Sigmoid colon (tissue), 4 donors: ENCODE data around the gene ZNF407.

Experiments
- EP300 ChIP-seq, 4 donors: sonication (generic); formaldehyde crosslinking; IDR thresholded peaks; one replicate each; pipeline ENCODE4 v1.6.1; 2017; ENCODE audit warnings: antibody characterized with exemption in 4 of 4
- POLR2A ChIP-seq, 2 donors: fragments of 450-650 bp; IDR thresholded peaks; one replicate each; pipeline ENCODE4 v1.6.1; 2016; ENCODE audit warnings: antibody characterized with exemption in 2 of 2, mild to moderate bottlenecking in 2 of 2, moderate library complexity in 2 of 2
- TF ChIP-seq, protein P1 (sequence below), 4 experiments: fragments of 450-650 bp in 3 of 4; fragments of 200-600 bp in 1 of 4; IDR thresholded peaks; one replicate each; pipeline ENCODE4 v1.5.1; 2016 to 2019; ENCODE audit warnings: antibody characterized with exemption in 4 of 4, mild to moderate bottlenecking in 3 of 4, moderate library complexity in 2 of 4

DNA sequence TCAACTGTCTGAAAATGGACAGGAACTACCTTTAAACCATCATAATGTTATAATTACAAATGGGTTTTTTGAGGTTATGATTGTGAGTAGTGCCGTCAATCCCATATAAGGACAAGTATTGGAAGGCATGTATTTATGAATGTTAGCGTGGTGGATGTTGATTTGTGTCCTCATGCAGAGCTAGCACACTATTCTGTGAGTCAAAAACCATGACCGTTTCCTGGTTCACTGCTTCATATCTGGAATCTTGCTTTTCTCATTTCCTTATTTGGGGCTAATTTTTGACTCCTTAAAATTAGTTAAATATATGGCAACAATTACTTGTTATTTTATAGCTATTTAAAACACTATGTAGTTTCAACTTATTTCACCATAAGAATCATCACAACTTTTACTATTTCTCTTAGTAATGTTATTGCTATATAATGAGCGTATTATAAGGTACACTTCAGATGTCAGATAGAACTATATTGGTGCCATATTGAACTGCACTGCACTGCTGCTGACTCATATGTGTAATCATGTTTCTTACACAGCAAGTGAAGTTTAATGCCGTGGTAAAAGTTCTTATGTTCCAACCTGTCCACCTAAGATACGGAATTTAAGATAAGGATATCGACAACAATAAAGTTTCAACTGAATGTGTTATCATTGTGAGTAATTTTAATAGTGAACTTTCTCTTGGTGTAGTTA lies 418.5 kb downstream of the ZNF407 start:
- no peak for TF ChIP-seq POLR2A (IDR thresholded peaks at IDR 0.05)
- no peak for TF ChIP-seq EP300 (IDR thresholded peaks at IDR 0.05)
- TF ChIP-seq, protein P1, sequence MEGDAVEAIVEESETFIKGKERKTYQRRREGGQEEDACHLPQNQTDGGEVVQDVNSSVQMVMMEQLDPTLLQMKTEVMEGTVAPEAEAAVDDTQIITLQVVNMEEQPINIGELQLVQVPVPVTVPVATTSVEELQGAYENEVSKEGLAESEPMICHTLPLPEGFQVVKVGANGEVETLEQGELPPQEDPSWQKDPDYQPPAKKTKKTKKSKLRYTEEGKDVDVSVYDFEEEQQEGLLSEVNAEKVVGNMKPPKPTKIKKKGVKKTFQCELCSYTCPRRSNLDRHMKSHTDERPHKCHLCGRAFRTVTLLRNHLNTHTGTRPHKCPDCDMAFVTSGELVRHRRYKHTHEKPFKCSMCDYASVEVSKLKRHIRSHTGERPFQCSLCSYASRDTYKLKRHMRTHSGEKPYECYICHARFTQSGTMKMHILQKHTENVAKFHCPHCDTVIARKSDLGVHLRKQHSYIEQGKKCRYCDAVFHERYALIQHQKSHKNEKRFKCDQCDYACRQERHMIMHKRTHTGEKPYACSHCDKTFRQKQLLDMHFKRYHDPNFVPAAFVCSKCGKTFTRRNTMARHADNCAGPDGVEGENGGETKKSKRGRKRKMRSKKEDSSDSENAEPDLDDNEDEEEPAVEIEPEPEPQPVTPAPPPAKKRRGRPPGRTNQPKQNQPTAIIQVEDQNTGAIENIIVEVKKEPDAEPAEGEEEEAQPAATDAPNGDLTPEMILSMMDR (IDR thresholded peaks at IDR 0.05) = no peak
